Tibial nerve (tissue), 4 donors: ENCODE data around the gene SPANXD.

ENCODE experiments used
- CTCF ChIP-seq, 5 experiments: fragments of 200-600 bp in 3 of 5; fragments of 450-650 bp in 2 of 5; sonication (generic) in 3 of 5; IDR thresholded peaks; one replicate each; pipeline ENCODE4 v1.5.1; 2016 to 2019; ENCODE audit warnings: antibody characterized with exemption in 5 of 5, mild to moderate bottlenecking in 3 of 5, moderate library complexity in 2 of 5
- EP300 ChIP-seq, 2 donors: sonication (generic); formaldehyde crosslinking; IDR thresholded peaks; one replicate each; pipeline ENCODE4 v1.6.1; 2017; ENCODE audit warnings: antibody characterized with exemption in 2 of 2, mild to moderate bottlenecking in 1 of 2
- POLR2A ChIP-seq, 2 donors: fragments of 450-650 bp; IDR thresholded peaks; one replicate each; pipeline ENCODE4 v1.6.1; 2017; ENCODE audit warnings: antibody characterized with exemption in 2 of 2, mild to moderate bottlenecking in 2 of 2, moderate library complexity in 2 of 2

GRCh38 chrX:141673946-141674345 is 24.6 kb downstream of the SPANXD start:
- TF ChIP-seq CTCF (IDR thresholded peaks at IDR 0.05) (no peak), POLR2A (IDR thresholded peaks at IDR 0.05) (no peak), EP300 (IDR thresholded peaks at IDR 0.05) (no peak)
